Measurements from ENCODE around the gene BCL7C.
"Not testable (repeated sequence)": the region's sequence is repeated elsewhere in the genome, so short reads cannot be mapped to it uniquely, and the experiment has no call there.

Gene BCL7C

DNA sequence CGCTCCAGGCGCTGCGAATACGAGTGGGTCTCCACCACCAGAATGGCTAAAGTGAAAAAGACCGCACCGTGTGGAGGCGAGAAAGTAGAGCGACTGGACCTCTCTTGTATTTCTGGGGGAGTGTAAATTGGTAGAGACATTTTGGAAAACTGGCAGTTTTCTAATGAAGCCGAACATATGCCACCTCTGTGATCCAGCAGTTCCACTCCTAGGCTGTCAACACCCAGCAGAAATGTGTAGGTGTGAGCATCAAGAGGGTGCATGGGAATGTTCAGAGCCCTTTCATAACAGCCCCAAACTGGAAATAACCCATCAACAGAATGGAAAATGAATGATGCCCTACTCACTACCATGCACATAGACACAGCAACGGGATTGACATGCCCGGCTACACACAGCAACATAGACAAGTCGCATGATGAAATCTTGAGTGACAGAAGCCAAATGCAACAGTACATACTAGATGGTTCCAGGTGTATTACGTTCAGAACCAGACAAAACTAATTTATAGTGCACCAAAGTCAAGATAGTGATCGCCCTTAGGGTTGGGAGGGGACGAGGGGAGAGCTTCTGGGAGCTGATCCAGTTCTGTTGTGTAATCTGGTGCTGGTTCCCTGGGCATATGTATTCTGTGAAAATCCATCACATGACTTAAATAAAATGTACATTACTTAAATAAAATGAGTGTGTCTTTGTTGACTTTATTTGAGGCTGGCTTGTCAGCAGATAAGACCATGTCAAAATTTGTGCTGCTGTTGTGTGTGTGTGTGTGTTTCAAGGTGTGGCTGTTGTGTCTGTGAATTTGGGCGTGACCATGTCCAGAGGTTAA is 877 bp upstream of the BCL7C start:
- peak in 1 of 2 donors; percentile 17 for DNase-seq

GRCh38 chr16:30893417-30893743 is 497 bp downstream of the BCL7C start:
- DNase-seq, result no peak

GRCh38 chr16:30892670-30893416 is 1.0 kb downstream of the BCL7C start:
- DNase-seq, result peak; percentile 17 to 53

DNA sequence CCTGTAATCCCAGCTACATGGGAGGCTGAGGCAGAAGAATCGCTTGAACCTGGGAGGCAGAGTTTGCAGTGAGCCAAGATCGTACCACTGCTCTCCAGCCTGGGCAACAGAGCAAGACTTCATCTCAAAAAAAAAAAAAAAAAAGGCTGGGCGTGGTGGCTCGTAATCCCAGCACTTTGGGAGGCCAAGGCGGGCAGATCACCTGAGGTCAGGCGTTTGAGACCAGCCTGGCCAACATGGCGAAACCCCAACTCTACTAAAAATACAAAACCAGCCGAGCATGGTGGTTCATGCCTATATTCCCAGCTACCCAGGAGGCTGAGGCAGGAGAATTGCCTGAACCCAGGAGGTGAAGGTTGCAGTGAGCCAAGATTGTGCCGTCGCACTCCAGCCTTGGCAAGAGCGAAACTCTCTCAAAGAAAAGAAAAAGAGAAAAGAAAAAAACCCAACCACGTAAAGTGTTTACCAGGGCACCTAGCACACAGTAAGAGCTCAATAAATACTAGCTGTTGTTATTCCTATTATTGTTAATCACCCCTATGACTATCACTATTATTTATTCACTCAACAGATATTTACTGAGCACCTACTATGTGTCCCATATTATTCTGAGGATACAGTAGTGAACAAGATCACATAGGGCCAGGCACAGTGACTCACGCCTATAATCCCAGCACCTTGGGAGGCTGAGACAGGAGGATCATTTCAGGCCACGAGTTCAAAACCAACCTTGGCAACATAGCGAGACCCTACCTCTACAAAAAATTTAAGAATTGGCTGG is 2.6 kb downstream of the BCL7C start:
- not testable (repeated sequence) for DNase-seq

DNA sequence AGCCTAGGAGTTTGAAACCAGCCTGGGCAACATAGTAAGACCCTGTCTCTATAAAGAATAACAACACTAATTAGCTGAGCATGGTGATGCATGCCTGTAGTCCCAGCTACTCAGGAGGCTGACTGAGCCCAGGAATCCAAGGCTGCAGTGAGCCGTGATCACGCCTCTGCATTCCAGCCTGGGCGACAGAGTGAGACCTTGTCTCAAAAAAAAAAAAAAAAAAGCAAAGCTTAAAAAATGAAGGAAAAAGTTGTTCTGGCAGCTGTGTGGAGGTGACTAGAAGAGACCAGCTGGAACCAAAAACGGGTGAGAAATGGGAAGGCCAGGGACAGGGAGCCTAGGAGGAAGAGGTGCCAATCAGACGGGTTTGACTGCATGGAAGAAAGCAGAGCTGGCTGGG is 4.2 kb downstream of the BCL7C start:
- no peak for DNase-seq

DNA sequence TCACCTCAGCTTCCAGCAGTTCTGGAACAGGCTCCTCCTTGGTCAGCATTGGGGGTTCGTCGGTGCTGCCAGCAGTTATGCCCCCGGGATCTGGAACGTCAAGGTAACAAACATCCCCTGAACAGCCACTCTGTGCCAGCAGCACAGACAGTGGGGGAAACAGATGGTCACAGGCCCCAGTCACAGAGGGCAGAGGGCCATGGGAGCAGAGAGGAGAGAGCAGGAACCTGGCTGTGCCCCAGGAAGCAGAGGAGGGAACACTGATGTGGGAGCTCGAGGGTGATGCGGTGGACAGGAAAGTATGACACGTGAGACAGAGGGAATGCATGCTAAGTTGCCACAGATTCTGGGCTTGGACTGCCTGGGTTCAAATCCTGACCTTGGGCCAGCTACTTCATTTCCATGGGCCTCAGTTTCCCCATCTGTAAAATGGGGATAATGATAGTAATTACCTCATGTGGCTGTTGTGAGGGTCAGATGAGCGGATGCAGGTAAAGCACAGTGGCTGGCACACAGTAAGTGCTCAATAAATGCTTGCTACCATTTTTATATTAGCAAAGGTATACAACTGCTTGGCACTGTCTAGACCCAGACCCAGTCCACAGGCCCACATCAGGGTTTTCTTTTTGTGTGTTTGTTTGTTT is 4.9 kb downstream of the BCL7C start:
- DNase-seq, result no peak

- no peak for DNase-seq
Measured at GRCh38 chr16:30887927-30888326, 6.0 kb downstream of the BCL7C start.

- DNase-seq, result no peak
Measured at GRCh38 chr16:30886145-30886544, 7.7 kb downstream of the BCL7C start.

GRCh38 chr16:30885196-30885595 is 8.7 kb downstream of the BCL7C start:
- no peak for DNase-seq

DNA sequence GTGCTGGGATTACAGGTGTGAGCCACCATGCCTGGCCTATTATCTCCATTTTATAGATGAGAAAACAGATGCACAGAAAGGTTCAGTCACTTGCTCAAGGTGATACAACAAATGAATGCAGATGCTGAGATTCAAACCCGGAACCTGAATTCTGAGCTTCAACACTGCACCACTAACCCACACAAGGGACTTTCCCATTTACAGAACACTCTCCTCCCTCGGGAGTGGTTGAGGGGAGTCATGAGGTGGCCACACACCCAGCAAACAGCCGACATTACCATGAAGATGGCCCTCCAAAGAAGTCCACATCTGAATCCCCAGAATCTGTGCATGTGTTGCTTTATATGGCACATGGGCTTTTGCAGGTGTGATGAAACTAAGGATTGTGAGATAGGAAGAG is 9.1 kb downstream of the BCL7C start:
- DNase-seq, result no peak

- DNase-seq, result no peak
Measured at GRCh38 chr16:30882429-30883310, 11.2 kb downstream of the BCL7C start.

- no peak for DNase-seq
Measured at GRCh38 chr16:30876867-30877266, 17.0 kb downstream of the BCL7C start.

DNA sequence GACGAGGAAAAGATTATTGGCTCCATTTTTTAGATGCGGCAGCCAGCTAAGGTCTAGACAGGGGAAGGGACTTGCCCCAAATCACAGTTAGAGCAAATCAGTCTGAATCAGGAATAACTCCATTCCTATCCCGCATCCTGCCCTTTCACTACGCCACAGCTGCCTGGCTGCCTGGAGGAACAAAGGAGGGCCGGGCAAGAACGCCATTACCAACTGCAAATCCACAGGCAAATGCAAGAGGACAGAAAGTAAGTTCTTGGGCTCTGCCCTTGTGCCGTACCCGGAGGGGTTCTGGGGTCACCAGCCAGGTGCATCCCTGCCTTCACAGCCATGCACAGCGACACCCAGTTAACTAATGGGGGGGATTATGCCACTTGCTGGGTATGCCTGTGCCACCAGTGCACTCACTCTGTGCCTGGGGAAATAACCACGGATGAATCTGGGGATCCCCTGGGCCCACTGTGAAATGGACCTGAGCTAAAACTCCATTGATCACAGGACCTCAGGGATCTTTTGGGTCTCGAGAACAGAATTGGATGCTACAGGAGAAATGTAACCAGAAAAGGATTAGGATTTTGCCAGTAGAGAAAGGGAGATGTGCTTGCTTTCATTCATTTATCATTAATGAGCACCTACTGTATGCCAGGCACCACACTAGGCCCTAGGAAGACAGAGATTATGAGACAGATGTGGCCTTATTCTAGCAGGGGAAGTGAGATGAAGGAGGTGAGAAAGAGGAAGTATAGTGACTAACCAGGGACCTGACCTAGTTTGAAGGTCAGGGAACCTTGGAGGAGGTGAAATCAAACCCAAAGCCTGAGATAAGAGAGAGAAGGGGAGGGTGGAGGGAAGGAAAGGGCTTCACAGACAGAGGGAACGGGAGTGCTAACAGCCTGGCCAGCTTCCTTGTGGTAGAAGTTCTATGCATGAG is 17.7 kb downstream of the BCL7C start:
- DNase-seq, result peak; percentile 54 to 63

DNA sequence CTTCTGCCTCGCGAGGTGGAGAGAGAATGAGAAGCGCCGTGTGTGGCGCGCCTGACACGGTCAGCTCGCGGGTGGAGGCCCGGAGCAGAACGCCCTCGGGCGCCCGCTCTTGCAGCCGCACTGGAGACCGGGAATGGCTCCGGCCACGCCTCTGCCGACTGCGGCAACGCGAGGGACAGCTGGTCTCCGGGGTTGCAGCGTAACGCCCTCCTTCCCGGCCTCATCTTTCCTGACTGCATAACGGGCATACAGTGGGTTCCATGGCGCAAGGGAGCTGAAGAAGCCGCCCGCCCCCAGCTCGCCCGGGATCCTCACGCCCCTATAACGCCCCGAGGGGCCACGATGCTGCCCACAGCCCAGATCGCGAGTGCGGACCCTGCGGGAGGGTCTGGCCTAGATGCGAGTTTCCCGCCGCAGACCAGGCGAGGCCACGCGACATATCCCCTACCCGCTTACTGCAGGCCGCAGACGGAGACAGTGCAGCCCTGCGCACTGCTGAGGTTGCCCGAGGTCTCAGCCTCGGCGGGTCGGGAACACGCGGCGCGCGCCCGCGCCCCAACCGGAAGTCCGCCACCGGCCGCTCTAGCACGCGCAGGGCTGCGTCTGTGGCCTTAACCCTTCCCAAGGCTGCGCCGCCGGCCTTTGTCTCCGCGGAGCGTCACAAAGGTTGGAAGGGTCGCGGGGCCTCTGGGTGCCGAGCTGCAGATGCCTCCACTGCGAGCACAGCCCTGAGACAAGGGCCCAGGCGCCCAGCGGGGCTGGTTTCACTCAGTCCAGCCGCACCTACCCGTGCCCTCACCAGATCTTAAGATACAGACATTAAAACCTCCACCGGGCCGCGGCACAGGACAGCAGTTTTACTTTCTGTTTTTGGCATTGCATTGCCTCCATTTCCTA is 18.8 kb downstream of the BCL7C start:
- peak; percentile 90 to 94 for DNase-seq

GRCh38 chr16:30874244-30874820 is 19.5 kb downstream of the BCL7C start:
- DNase-seq, result no peak

DNA sequence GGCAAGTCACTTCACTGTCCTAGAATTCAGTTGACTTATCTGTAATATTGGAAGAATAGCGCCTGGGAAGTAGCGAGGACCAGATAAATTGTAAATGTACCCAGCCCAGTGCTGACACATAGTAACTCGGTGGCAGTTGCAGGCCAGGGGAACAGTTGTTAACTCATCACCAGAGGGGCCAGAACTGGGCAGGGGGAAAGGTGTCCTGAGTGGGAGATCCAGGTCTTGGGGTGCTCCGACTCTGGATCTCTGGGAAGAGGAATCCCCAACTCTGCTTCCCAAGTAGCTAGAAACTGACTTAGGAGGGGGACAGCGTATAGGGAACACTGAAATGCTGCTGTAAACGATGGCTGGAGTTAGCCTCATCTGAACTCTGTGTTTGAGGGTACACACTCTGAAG is 23.0 kb downstream of the BCL7C start:
- no peak for DNase-seq

GRCh38 chr16:30867747-30868146 is 26.1 kb downstream of the BCL7C start:
- DNase-seq, result peak; percentile 8 to 14

DNA sequence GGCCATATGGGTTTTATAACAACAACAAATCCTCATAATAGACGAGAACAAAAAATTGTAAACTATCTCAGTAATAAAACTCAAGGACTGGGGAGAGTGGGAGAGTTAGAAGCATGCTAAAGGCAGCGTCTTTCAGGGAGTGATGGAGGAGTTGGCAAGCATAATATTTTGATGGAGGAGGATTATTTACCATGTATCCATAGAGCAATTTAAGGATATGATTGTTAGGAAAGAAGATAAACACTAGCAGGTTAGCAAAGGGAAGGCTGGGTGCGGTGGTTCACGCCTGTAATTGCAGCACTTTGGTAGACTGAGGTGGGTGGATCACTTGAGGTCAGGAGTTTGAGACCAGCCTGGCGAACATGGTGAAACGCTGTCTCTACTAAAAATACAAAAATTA is 27.8 kb downstream of the BCL7C start:
- DNase-seq, result no peak

DNA sequence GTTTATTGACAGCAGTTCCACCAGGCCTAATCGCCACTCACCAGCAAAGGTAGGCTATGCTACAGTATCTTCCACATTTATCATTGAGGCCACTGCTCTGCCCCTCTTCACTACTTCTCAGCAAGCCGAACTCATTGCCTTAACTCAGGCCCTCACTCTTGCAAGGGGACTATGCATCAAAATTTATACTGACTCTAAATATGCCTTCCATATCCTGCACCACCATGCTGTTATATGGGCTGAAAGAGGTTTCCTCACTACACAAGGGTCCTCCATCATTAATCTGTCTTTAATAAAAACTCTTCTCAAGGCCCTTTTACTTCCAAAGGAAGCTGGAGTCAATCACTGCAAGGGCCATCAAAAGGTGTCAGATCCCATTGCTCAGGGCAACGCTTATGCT is 30.7 kb downstream of the BCL7C start:
- DNase-seq, result not testable (repeated sequence)

Data from inflammatory macrophage (primary cell).